ENCODE results near the gene AJM1.

- TF ChIP-seq CTCF (IDR thresholded peaks at IDR 0.05) (no peak), EZH2phosphoT487 (IDR thresholded peaks at IDR 0.05) (no peak)
Measured at GRCh38 chr9:136876476-136876875, 34.2 kb downstream of the AJM1 start.
